NOMO-1 treated with dmso at 0.1 percent for 144 hours (cell line): Measurements from ENCODE around the gene DCTN2.
"Not testable (repeated sequence)": the region's sequence is repeated elsewhere in the genome, so short reads cannot be mapped to it uniquely, and the experiment has no call there.

Experiments
- DNase-seq: peaks from one replicate; lab custom pipeline; 2025; ENCODE audit not compliant: unreplicated experiment; lab: John Stamatoyannopoulos, UW

The DCTN2 gene

GRCh38 chr12:57577981-57578758 lies 31.2 kb upstream of the DCTN2 start:
- DNase-seq: no peak

- DNase-seq: no peak
These were observed 29.7 kb upstream of the DCTN2 start for GRCh38 chr12:57576613-57577160.

- DNase-seq: no peak
These were observed 29.0 kb upstream of the DCTN2 start for GRCh38 chr12:57575771-57576612.

- no peak for DNase-seq
These were observed 27.8 kb upstream of the DCTN2 start for GRCh38 chr12:57574795-57575194.

- DNase-seq: no peak
These were observed 25.2 kb upstream of the DCTN2 start for GRCh38 chr12:57571926-57572762.

GRCh38 chr12:57570438-57570837 lies 23.4 kb upstream of the DCTN2 start:
- not testable (repeated sequence) for DNase-seq

GRCh38 chr12:57569858-57570257 lies 22.9 kb upstream of the DCTN2 start:
- no peak for DNase-seq

- DNase-seq: no peak
These were observed 21.8 kb upstream of the DCTN2 start for GRCh38 chr12:57568838-57569237.

- DNase-seq: no peak
These were observed 17.3 kb upstream of the DCTN2 start for GRCh38 chr12:57564178-57564740.

- no peak for DNase-seq
These were observed 16.4 kb upstream of the DCTN2 start for GRCh38 chr12:57563358-57563757.

- not testable (repeated sequence) for DNase-seq
These were observed 14.1 kb upstream of the DCTN2 start for GRCh38 chr12:57561117-57561516.

GRCh38 chr12:57560516-57560915 lies 13.5 kb upstream of the DCTN2 start:
- DNase-seq: no peak

GRCh38 chr12:57558864-57559263 lies 11.9 kb upstream of the DCTN2 start:
- no peak for DNase-seq

GRCh38 chr12:57554897-57555296 lies 7.9 kb upstream of the DCTN2 start:
- no peak for DNase-seq

- DNase-seq: no peak
These were observed 7.5 kb upstream of the DCTN2 start for GRCh38 chr12:57554453-57554852.

GRCh38 chr12:57553343-57554202 lies 6.6 kb upstream of the DCTN2 start:
- no peak for DNase-seq

GRCh38 chr12:57552835-57553313 lies 5.9 kb upstream of the DCTN2 start:
- no peak for DNase-seq

- DNase-seq: no peak
These were observed 5.3 kb upstream of the DCTN2 start for GRCh38 chr12:57552306-57552651.

GRCh38 chr12:57551637-57552305 lies 4.8 kb upstream of the DCTN2 start:
- DNase-seq: no peak
